NT2/D1 (cell line): Measurements from ENCODE around the gene USP47.

Source experiments
- DNase-seq: peaks from one replicate; pipeline ENCODE4 v3.0.0-alpha.2; 2011; ENCODE audit warnings: low read depth, low spot score
- H3K27me3 ChIP-seq: 2 replicates; pipeline ENCODE4 v1.6.0; 2011; ENCODE audit warnings: mild to moderate bottlenecking; ENCODE audit not compliant: insufficient read length, insufficient read depth
- H3K36me3 ChIP-seq: 2 replicates; pipeline ENCODE4 v1.6.1; 2011; ENCODE audit warnings: mild to moderate bottlenecking, low read length, mixed read lengths; ENCODE audit not compliant: insufficient read depth, insufficient read length
- H3K4me1 ChIP-seq: 2 replicates; pipeline ENCODE4 v1.5.1; 2011; ENCODE audit not compliant: insufficient read depth, insufficient read length
- H3K4me3 ChIP-seq: 2 replicates; pipeline ENCODE4 v1.5.1; 2011; ENCODE audit warnings: low read depth; ENCODE audit not compliant: insufficient read length
- H3K9ac ChIP-seq: 2 replicates; pipeline ENCODE4 v1.6.0; 2011; ENCODE audit warnings: low read depth; ENCODE audit not compliant: insufficient read length
- H3K9me3 ChIP-seq: 2 replicates; pipeline ENCODE4 v1.5.1; 2011; ENCODE audit warnings: mild to moderate bottlenecking, low read length; ENCODE audit not compliant: insufficient read depth
- SUZ12 ChIP-seq: IDR thresholded peaks from 2 replicates; pipeline ENCODE4 v1.6.1; 2011; ENCODE audit not compliant: insufficient read length, insufficient read depth; ENCODE audit errors: extremely low read depth
- YY1 ChIP-seq: IDR thresholded peaks from 2 replicates; pipeline ENCODE4 v1.6.1; 2011; ENCODE audit not compliant: insufficient read length, insufficient read depth
- ZNF274 ChIP-seq: IDR thresholded peaks from 2 replicates; pipeline ENCODE4 v1.6.1; 2011; ENCODE audit warnings: mild to moderate bottlenecking, low read depth, low read length

The USP47 gene

DNA sequence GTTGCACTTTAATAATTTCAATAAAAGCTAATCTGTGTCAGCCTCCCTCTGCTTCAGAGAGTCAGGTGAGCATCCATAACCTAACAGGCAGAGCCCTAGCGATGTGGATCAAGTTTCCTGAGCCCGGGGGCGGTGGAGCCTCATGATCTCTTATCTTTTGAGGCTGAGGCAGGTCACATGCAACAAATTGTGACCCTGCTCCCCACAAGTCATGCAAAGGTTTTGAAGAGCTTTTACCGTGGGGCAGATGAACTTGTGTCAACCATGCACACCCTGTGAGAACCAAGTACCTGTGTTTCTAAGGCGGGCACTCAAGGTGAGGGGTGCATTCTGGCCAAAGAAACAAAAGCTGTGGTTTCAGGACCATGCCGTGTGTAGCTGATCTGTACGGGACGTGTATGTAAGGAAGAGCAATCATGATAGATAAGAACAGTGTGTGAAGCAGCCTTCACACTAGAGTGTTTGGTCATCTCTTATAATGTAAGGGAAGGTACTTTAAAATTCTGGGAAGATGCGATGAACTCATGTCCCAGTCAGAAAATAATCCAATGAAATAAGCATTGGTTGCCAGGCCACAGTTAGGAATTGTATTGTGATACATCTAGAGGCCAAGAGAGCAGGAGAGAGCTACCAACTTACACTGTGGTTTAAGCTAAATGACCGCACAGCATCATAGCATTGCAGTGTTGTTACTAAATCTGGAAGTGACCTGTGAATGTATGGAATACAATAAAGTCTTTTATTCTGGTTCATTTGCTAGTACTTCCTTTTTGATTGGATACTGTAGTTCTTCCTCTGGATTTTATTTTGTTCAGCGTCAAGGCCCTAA lies 116.8 kb downstream of the USP47 start:
- TF ChIP-seq YY1 (no peak), ZNF274 (no peak), SUZ12 (no peak)
- Histone ChIP-seq H3K27me3 (no peaks in the 10 kb centered on the region), H3K36me3 (peaks cover 45% of the 10 kb centered on the region), H3K9ac (no peak overlapping the region), H3K4me3 (no peak overlapping the region), H3K9me3 (peaks cover 10% of the 10 kb centered on the region; the same call in 1 of the 2 replicates), H3K4me1 (no peaks in the 10 kb centered on the region)
- DNase-seq = no peak

DNA sequence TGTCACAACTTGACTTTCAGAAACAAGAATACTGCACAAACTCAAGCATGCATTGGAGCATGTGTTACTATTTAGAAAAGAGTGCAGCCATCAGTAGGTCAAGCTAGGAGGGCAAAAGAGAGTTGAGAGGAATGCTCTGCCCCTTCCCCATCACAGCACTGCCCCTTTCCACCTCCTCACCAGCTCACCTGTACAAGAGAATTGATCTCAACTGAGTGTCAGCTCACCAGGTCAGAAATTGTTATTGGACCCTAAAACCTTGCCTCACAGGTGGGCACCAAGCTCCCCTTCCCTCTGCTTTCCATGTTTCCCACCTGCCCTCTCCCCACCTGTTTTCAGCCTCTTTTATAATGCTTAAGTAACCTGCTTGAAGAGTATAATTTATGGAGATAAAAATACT lies 117.8 kb downstream of the USP47 start:
- H3K9me3 ChIP-seq = peaks cover 10% of the 10 kb centered on the region; the same call in 1 of the 2 replicates
- peaks cover 52% of the 10 kb centered on the region for H3K36me3 ChIP-seq
- no peak overlapping the region for H3K4me3 ChIP-seq
- no peak for DNase-seq
- TF ChIP-seq SUZ12 (no peak), ZNF274 (no peak), YY1 (no peak)
- no peaks in the 10 kb centered on the region for H3K27me3 ChIP-seq
- H3K4me1 ChIP-seq = no peaks in the 10 kb centered on the region
- H3K9ac ChIP-seq = no peak overlapping the region

DNA sequence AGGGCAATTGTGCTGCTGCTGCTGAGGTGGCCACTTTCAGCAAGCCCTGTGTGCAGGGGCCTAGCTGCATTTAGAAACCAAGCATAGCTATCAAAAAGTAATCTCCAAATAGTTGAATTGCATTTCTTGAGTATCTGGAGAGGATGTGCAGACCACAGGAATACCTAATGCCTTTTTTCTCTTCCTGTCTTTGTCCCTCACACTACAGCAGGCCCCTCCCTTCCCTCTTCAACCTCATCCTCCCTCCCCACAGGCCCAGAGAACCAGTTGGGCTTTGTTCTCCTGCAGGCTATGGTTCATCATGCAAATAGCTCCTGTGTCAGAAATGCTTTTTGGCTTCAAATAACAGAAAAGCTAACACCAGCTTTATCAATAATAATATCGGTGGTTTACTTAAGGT lies 118.9 kb downstream of the USP47 start:
- H3K9ac ChIP-seq = no peak overlapping the region
- no peaks in the 10 kb centered on the region for H3K27me3 ChIP-seq
- H3K4me1 ChIP-seq = no peaks in the 10 kb centered on the region
- no peak for DNase-seq
- peaks cover 10% of the 10 kb centered on the region; the same call in 1 of the 2 replicates for H3K9me3 ChIP-seq
- H3K4me3 ChIP-seq = no peak overlapping the region
- peaks cover 53% of the 10 kb centered on the region for H3K36me3 ChIP-seq
- TF ChIP-seq SUZ12 = no peak
- no peak for TF ChIP-seq ZNF274
- no peak for TF ChIP-seq YY1

DNA sequence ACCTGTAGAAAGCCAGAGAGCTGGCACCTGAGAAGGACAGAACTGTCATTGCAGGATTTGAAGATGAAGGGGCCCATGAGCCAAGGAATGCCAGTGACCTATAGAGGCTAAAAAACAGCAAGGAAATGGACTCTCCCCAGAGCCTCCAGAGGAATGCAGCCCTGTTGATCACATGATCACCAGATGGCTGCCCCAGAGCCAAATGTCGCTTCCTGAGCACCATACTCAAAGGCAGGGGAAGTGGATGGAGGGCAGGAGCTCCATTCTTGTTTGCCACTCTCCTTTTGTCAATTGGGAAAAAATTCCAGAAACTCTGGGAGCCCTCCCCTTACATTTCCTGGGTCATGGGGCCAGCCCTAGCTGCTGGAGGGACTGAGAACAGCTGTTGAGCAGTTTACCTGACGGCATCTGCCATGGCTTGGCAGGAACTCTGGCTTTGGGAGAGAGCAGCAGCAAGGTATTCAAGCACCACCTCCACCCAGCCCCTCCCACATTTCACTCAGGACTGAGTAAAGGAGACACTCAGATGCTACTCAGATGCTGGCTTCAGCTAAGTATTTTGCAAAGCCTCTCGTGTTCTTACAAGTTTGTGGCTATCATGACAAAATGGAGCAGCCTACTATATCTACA lies 119.7 kb downstream of the USP47 start:
- H3K9me3 ChIP-seq = peaks cover 10% of the 10 kb centered on the region; the same call in 1 of the 2 replicates
- TF ChIP-seq SUZ12 = no peak
- TF ChIP-seq YY1 = no peak
- no peak for TF ChIP-seq ZNF274
- no peak for DNase-seq
- no peaks in the 10 kb centered on the region for H3K27me3 ChIP-seq
- H3K4me3 ChIP-seq = no peak overlapping the region
- H3K9ac ChIP-seq = no peak overlapping the region
- no peaks in the 10 kb centered on the region for H3K4me1 ChIP-seq
- H3K36me3 ChIP-seq = peaks cover 53% of the 10 kb centered on the region

DNA sequence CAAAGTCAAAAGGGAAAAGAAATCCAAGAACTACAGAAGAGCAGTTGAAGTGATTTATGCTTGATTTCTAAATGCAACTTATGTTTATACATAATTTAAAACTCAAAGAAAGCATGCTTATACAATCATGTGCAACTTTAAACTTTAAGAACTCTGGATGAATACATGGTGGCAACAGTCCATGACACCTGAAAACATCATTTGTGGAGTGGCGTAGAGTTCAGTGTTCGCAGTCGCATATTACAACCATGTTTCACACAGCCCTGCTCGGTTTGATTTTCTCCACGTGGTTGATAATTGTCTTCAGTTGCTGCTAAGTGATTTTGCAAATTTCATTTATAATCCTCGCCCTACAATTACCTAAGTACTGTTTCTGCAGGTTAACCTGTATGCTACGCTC lies 121.3 kb downstream of the USP47 start:
- no peak overlapping the region for H3K9ac ChIP-seq
- TF ChIP-seq ZNF274 = no peak
- TF ChIP-seq YY1 = no peak
- no peak for TF ChIP-seq SUZ12
- no peaks in the 10 kb centered on the region for H3K27me3 ChIP-seq
- DNase-seq = no peak
- H3K9me3 ChIP-seq = peaks cover 10% of the 10 kb centered on the region; the same call in 1 of the 2 replicates
- no peak overlapping the region for H3K4me3 ChIP-seq
- peaks cover 62% of the 10 kb centered on the region for H3K36me3 ChIP-seq
- H3K4me1 ChIP-seq = no peaks in the 10 kb centered on the region

DNA sequence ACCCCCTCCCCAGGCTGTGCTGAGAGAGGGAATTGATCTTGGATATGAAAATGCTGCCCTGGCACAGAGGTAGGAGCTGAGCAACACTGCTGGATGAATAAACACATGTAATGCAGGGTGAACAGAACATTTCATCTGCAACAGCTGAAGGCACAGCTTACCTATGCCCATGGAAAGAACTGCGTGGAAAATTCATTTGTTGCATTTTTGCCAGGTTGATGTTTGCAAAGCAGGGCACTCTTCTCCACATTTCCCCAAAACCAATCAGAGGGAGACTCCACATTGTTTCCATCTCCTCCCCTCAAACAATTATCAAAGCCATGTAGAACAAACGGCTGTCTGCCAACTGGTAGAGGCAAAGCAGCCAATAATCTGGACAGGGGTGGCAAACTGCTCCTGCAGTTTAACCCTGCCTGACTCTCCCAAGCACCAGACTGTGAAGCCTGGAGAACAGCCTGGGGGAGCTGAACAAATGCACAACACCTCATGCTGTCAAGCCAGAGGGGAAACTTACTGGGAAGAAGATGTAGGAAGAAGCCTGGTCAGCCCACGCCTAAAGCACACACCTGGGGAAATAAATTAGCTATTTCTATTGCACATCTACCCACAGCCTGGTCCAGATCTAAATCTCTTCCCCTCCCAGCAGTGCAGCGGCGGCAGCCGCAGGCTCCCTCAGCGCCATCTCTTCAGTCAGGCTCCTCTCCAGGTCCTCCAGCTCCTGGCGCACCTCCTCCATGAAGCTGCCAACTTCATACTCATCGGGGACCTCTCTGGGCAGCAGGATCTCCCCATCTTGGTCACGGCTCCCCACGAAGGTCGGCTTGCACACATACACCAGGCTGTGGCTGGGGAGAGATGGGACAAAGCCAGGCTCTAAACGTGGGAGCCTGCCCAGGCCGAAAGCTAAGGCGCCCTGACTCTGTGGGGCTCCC lies 122.3 kb downstream of the USP47 start:
- H3K4me1 ChIP-seq = no peaks in the 10 kb centered on the region
- peaks cover 10% of the 10 kb centered on the region; the same call in 1 of the 2 replicates for H3K9me3 ChIP-seq
- no peak overlapping the region for H3K9ac ChIP-seq
- DNase-seq = no peak
- H3K4me3 ChIP-seq = no peak overlapping the region
- H3K27me3 ChIP-seq = no peaks in the 10 kb centered on the region
- peaks cover 66% of the 10 kb centered on the region for H3K36me3 ChIP-seq
- TF ChIP-seq ZNF274 (no peak), SUZ12 (no peak), YY1 (no peak)
